Measurements from ENCODE around the gene NAIF1.

DNA sequence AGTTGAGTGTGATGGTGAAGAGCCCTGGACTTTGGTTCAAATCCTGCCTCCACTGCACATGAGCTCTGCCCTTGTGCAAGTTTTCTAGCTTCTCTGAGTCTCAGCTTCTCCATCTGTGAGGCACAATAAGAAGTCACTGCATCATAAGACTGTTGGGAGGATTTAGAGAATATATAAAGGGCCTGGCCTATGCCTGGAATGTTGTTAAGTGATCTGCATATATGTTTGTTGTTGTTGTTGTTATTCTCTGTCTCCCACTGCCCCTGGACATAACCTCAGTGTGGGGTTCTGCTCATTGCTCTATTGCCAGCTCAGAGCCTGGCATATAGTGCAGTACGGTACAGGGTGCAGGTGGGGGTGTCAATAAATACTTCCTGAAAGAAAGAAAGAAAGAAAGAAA is 46.0 kb downstream of the NAIF1 start:
- TF ChIP-seq, protein P1, sequence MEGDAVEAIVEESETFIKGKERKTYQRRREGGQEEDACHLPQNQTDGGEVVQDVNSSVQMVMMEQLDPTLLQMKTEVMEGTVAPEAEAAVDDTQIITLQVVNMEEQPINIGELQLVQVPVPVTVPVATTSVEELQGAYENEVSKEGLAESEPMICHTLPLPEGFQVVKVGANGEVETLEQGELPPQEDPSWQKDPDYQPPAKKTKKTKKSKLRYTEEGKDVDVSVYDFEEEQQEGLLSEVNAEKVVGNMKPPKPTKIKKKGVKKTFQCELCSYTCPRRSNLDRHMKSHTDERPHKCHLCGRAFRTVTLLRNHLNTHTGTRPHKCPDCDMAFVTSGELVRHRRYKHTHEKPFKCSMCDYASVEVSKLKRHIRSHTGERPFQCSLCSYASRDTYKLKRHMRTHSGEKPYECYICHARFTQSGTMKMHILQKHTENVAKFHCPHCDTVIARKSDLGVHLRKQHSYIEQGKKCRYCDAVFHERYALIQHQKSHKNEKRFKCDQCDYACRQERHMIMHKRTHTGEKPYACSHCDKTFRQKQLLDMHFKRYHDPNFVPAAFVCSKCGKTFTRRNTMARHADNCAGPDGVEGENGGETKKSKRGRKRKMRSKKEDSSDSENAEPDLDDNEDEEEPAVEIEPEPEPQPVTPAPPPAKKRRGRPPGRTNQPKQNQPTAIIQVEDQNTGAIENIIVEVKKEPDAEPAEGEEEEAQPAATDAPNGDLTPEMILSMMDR (IDR thresholded peaks at IDR 0.05): no peak
- TF ChIP-seq POLR2A (IDR thresholded peaks at IDR 0.05): no peak
